Fibroblast of mammary gland (primary cell): ENCODE measurements around the gene RXYLT1.

ENCODE experiments used
- DNase-seq: peaks from one replicate; pipeline ENCODE4 v3.0.0-alpha.2; 2010; ENCODE audit warnings: low read depth
- H3K4me3 ChIP-seq: 2 replicates; pipeline ENCODE4 v1.5.1; 2011; ENCODE audit warnings: low read depth, mild to moderate bottlenecking, low read length, moderate library complexity; ENCODE audit not compliant: control insufficient read depth
- TF ChIP-seq, protein P1 (sequence below): conservative IDR thresholded peaks from 2 replicates; pipeline ENCODE4 v1.5.1; 2011; ENCODE audit warnings: low read depth, low read length, inconsistent platforms; ENCODE audit not compliant: control insufficient read depth, insufficient read depth

RXYLT1 gene

DNA sequence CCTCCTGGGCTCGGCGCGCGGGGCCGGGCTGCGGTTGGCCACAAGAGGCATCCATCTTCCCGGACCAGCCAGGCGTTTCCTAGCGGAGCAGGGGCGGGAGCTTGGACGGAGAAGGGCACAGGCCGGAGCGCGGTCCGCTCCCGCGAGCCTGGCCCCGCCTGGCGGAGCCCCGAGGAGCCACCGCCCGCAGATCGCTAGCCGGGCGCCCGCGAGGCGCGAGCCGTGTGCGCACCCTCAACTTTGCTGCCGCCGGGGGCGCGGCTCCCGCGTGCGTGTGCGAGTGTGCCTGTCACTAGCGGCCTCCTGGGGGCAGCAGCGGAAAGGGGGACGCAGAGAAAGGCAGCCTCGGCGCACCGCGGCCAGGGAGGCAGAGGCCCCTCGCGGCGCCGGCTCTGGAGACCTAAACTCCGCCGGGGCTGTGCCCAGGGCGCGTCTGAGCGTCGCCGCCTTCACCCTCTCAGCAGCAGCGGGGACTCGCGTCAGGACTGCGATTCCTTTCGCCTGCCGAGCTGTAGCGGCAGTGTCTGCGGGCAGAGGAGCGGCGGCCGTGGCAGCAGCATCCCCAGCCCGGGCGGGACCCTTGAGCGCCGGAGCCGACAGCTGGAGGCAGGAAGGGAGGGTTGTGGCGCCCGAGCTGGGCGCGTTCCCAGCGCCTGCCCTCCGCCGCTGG lies 64.1 kb downstream of the RXYLT1 start:
- TF ChIP-seq, protein P1, sequence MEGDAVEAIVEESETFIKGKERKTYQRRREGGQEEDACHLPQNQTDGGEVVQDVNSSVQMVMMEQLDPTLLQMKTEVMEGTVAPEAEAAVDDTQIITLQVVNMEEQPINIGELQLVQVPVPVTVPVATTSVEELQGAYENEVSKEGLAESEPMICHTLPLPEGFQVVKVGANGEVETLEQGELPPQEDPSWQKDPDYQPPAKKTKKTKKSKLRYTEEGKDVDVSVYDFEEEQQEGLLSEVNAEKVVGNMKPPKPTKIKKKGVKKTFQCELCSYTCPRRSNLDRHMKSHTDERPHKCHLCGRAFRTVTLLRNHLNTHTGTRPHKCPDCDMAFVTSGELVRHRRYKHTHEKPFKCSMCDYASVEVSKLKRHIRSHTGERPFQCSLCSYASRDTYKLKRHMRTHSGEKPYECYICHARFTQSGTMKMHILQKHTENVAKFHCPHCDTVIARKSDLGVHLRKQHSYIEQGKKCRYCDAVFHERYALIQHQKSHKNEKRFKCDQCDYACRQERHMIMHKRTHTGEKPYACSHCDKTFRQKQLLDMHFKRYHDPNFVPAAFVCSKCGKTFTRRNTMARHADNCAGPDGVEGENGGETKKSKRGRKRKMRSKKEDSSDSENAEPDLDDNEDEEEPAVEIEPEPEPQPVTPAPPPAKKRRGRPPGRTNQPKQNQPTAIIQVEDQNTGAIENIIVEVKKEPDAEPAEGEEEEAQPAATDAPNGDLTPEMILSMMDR, result peak; percentile 55
- peak overlapping the region; percentile 99 for H3K4me3 ChIP-seq

DNA sequence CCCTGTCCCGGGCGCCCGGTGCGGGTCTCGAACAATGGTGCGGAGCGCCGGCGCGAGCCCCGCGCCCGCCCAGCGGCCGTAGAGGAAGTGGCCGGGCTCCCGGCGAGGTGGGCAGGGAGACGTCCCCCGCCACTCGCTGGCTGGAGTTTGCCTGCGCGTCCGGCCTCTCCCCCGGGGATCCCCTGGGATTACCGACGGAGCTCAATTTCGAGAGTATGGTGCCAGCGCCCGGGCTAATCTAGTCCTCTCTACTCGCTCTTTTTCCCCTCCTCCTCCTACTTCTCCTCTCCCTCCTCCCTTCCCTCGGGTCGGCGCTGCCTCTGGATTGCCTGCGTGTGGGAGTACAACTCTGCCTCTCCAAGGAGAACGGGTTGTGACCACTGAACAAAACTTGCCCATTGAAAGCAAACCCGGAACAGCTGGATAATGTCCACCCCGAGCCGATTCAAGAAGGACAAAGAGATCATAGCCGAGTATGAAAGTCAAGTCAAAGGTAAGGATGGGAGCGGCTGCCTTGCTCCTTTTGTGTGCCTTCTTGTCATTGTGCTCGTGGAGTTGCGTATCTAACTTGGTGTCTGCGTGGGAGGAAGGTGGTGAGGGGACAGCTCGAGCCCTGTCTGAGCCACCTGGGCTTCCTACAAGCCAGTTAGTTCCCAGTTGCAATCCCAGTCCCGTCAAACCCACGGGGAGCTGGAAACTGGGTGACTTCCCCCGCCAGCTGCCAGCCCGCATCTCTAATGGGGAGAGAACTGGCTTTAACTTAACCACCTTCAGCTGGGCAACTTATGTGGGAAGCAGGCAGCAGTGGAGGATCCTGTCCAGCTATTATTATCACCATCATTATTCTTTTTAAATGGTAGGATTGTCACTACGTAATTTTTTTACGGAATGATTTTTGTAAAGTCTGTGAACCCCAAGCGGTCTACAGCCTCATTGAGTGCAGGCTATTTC lies 65.0 kb downstream of the RXYLT1 start, which contains the start of gene SRGAP1:
Gene SRGAP1 (plus strand): TSS at position 310 of the 951 bp plus-strand sequence. CDS start 117 bp downstream, at position 427.
- TF ChIP-seq, protein P1, result peak; percentile 7
- H3K4me3 ChIP-seq, result peak within 1 kb of the TSS; percentile 99
- peak; percentile 74 for DNase-seq

More for the DNA sequence above, 64.1 kb downstream of the RXYLT1 start:
- DNase-seq, result peak; percentile 95

DNA sequence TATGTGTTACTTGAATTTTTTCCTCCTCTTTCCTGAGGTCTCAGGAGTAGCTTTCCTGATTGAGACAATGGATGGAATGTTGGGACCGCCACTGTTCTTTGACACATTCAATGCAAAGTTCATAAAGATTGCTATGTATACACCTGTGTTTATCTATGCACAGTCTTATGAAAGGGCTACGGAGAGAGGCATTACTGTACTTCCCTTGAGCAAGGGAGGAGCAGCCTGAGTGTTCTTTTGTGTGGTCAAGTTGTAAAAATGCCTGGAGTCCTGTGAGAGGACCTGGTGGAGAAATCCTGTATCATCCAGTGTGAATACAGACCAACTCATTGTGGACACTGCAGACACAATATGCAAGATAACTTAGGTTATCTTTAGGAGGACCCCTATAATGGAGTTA lies 66.0 kb downstream of the RXYLT1 start:
- H3K4me3 ChIP-seq, result peak overlapping the region; percentile 99
- DNase-seq, result peak; percentile 56
- TF ChIP-seq, protein P1, result no peak

DNA sequence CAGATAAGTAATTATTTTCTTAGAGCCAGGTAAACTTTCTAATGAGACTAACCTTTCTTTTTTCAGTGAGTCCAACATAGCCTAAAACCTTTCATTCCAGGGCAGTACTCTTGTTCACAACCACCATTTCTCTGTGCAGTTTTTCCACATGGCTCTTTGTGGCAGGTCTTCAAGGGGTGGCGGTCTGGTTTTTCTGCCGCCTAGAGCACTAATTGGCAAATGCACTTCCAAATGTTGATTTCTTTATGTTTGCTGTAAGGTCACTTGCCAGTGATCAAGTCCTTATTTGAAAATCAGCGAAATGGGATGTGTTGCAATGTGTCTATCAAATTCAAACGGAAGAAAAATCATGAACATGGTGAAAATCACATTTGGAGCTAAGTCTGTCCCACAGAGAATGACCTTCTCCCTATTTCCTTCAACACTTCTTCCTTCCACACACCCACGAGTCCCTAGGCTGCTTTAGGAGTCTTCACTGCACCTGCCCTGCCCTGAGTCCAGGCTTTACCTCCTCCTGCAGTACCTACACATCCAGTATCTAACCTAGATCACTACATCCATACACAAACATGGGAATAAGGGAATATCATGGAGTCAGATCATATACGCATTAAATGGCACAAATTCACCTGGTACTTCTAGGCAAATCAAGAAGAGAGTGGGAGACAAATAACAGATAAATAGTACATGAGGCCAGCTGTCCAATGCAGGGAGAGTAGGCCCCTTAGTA lies 66.7 kb downstream of the RXYLT1 start:
- DNase-seq, result peak; percentile 25
- TF ChIP-seq, protein P1, result no peak
- H3K4me3 ChIP-seq, result peak overlapping the region; percentile 99

DNA sequence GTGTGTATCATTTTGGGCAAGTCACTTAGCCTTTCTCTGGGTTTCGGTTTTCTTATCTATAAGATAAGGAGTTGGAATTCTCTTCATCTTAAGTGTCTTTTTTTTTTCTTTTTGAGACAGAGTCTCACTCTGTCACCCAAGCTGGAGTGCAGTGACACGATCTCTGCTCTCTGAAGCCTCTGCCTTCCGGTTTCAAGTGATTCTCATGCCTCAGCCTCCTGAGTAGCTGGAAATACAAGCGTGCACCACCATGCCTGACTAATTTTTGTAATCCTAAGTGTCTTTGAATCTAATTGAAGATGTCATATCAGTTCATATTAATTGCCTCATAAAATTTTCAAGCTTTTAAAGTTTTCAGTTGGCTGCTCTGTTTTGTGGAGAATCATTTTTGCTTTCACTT lies 68.7 kb downstream of the RXYLT1 start:
- H3K4me3 ChIP-seq, result no peak overlapping the region
- TF ChIP-seq, protein P1, result no peak
- no peak for DNase-seq

DNA sequence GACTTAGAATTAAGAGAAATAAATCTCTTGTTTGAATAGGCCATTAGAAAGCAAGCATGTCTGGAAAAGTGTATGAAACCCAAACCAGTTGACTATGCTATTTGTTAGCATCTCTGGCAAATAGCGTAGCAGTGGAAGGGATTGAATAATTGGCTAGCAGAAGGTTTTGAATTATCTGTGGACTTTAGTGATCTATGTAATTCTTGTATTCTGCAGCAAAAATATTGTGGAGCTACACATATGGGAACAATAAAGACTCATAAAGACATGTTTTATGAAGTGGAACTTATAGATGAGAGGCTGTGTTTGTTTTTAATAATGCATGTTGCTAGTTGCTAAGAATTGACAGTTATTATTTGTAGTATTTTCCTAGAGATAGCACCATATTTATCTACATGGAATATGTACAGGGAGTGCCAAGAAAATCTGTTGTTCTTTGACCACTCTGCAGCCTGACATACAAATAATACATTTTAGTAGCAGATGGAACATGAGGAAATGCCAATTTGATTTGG lies 69.5 kb downstream of the RXYLT1 start:
- TF ChIP-seq, protein P1, result no peak
- DNase-seq, result no peak
- H3K4me3 ChIP-seq, result no peak overlapping the region
